Measurements from ENCODE around the gene CXCL14. TPM values are rescaled to one million over a fixed set of nuclear protein-coding genes. Genes with fewer than 3 reads are reported as not detected.

Gene CXCL14
- total RNA-seq, 2 experiments from 2014 or later: not detected

Other genes starting within 250 kb of the CXCL14 start
- gene MACROH2A1, start 179.8 kb downstream of the CXCL14 start, total RNA-seq: 100 to 1,000 TPM; 328 to 332 TPM
- not detected for gene DCANP1, start 131.6 kb downstream of the CXCL14 start, total RNA-seq
- gene TIFAB, start 126.6 kb downstream of the CXCL14 start, total RNA-seq: not detected
- gene NEUROG1, start 43.0 kb downstream of the CXCL14 start, total RNA-seq: not detected

Measured in activated CD8-positive, alpha-beta T cell treated with anti-CD3 and anti-CD28 coated beads, Interleukin-2, amount 10 ng/mL, durations not matched to agents 7 days and 5 days (primary cell).